ENCODE measurements around the gene LSAMP. TPM values are rescaled to one million over a fixed set of nuclear protein-coding genes. Genes with fewer than 3 reads are reported as not detected.

Gene LSAMP
- total RNA-seq, 1 donor from 2014 or later: 1.1 TPM

DNA sequence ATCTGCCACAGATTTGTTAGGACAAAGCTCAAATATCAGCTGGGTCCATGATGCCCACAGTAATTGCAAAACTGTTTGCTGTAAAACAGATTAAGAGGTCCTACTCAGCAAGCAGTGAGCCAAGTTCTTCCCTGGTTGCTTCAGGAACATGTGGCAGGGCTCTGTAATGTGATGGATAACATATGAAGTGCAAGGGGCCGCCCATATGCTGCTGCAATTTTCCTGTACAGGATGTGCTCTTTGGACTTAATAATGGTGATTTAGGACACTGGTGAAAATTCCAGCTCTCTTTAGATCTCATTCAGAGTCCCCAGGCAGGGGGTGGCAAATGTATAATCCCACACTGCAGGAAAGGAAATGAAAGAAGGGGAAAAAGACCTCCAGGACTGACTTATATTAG is 289.4 kb downstream of the LSAMP start:
- no peak overlapping the region for H3K4me3 Mint-ChIP-seq (ENCODE audit: unreplicated experiment)
- H3K4me1 Mint-ChIP-seq (ENCODE audit: low read depth): no peaks in the 10 kb centered on the region
- no peak for DNase-seq (ENCODE audit: low spot score)
- peaks cover 5% of the 10 kb centered on the region for H3K9me3 Mint-ChIP-seq (ENCODE audit: low read depth)
- H3K36me3 Mint-ChIP-seq (ENCODE audit: low read depth): no peaks in the 10 kb centered on the region
- TF ChIP-seq, protein P1, sequence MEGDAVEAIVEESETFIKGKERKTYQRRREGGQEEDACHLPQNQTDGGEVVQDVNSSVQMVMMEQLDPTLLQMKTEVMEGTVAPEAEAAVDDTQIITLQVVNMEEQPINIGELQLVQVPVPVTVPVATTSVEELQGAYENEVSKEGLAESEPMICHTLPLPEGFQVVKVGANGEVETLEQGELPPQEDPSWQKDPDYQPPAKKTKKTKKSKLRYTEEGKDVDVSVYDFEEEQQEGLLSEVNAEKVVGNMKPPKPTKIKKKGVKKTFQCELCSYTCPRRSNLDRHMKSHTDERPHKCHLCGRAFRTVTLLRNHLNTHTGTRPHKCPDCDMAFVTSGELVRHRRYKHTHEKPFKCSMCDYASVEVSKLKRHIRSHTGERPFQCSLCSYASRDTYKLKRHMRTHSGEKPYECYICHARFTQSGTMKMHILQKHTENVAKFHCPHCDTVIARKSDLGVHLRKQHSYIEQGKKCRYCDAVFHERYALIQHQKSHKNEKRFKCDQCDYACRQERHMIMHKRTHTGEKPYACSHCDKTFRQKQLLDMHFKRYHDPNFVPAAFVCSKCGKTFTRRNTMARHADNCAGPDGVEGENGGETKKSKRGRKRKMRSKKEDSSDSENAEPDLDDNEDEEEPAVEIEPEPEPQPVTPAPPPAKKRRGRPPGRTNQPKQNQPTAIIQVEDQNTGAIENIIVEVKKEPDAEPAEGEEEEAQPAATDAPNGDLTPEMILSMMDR (IDR thresholded peaks at IDR 0.05): no peak
- no peaks in the 10 kb centered on the region for H3K27me3 Mint-ChIP-seq (ENCODE audit: low read depth)
- no peak overlapping the region for H3K27ac Mint-ChIP-seq (ENCODE audit: unreplicated experiment)

DNA sequence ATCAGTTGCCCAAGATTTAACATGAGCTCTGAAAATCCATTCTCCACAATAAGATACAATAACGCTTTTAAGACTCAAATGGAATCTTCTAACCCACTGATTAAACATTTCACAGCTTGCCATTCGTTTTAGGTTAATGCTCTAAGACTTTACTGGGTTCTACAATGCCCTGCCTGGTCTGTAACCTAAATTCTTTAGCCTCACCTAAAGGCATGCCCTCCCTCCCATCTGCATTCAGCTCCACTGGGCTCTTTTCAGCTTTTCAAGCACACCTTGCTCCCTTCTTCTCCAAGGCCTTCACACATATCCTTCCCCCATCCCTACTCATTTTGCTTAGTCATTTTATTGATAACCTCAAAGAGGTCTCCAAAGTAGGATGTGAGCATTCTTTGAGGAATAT is 290.9 kb downstream of the LSAMP start:
- Mint-ChIP-seq H3K36me3 (ENCODE audit: low read depth) (no peaks in the 10 kb centered on the region), H3K27ac (ENCODE audit: unreplicated experiment) (no peak overlapping the region), H3K27me3 (ENCODE audit: low read depth) (no peaks in the 10 kb centered on the region), H3K4me1 (ENCODE audit: low read depth) (peaks cover 2% of the 10 kb centered on the region), H3K9me3 (ENCODE audit: low read depth) (peaks cover under 1% of the 10 kb centered on the region), H3K4me3 (ENCODE audit: unreplicated experiment) (no peak overlapping the region)
- no peak for DNase-seq (ENCODE audit: low spot score)
- TF ChIP-seq, protein P1 (IDR thresholded peaks at IDR 0.05): no peak

DNA sequence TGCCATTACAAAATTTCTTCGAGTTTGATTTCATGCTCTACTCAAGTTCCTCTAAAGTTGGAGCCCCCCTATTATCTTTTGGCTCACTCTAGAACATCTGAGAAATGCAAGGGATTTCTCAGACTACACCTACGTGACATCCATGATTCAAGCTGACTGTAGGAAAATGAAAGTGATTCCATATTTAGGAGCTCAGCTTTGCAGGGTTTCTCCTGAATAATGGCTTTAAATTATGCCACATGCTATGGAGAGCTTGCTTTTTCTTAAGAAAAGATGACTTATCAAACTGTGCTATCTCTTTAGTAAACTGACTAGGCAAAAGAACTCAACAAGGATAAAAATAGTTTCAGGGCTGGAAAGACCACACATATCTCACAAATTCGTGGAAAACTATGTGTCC is 292.1 kb downstream of the LSAMP start:
- TF ChIP-seq, protein P1 (IDR thresholded peaks at IDR 0.05): no peak
- Mint-ChIP-seq H3K9me3 (ENCODE audit: low read depth) (no peaks in the 10 kb centered on the region), H3K27me3 (ENCODE audit: low read depth) (no peaks in the 10 kb centered on the region), H3K27ac (ENCODE audit: unreplicated experiment) (no peak overlapping the region), H3K36me3 (ENCODE audit: low read depth) (no peaks in the 10 kb centered on the region), H3K4me3 (ENCODE audit: unreplicated experiment) (no peak overlapping the region), H3K4me1 (ENCODE audit: low read depth) (peaks cover 8% of the 10 kb centered on the region)
- DNase-seq (ENCODE audit: low spot score): no peak

DNA sequence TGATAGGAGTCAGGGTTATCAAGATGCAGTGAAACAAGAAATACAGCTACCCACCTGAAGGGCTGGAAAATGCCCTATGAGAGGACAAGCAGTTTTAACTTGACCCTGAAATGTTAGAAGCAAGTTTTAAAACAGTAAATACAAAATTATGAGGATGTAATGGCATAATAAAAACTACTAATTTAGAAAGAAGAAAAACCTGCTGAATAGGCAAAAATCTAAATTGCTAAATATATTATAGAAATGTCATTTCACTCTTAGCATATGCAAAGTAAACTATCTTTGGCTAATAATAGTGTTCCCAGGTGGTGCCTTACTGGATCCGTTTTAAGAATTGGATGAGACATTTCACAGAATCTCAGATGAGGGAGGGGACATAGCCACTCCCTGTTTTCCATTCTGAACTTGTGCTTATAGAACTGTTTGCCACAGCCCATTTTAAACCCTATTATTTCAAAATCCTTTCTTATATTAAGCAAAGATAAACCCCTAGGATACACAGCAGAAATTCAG is 294.6 kb downstream of the LSAMP start:
- Mint-ChIP-seq H3K4me1 (ENCODE audit: low read depth) (peaks cover 8% of the 10 kb centered on the region), H3K4me3 (ENCODE audit: unreplicated experiment) (no peak overlapping the region), H3K27ac (ENCODE audit: unreplicated experiment) (no peak overlapping the region), H3K9me3 (ENCODE audit: low read depth) (peaks cover 10% of the 10 kb centered on the region), H3K36me3 (ENCODE audit: low read depth) (peaks cover 2% of the 10 kb centered on the region), H3K27me3 (ENCODE audit: low read depth) (no peaks in the 10 kb centered on the region)
- TF ChIP-seq, protein P1 (IDR thresholded peaks at IDR 0.05): no peak
- no peak for DNase-seq (ENCODE audit: low spot score)

DNA sequence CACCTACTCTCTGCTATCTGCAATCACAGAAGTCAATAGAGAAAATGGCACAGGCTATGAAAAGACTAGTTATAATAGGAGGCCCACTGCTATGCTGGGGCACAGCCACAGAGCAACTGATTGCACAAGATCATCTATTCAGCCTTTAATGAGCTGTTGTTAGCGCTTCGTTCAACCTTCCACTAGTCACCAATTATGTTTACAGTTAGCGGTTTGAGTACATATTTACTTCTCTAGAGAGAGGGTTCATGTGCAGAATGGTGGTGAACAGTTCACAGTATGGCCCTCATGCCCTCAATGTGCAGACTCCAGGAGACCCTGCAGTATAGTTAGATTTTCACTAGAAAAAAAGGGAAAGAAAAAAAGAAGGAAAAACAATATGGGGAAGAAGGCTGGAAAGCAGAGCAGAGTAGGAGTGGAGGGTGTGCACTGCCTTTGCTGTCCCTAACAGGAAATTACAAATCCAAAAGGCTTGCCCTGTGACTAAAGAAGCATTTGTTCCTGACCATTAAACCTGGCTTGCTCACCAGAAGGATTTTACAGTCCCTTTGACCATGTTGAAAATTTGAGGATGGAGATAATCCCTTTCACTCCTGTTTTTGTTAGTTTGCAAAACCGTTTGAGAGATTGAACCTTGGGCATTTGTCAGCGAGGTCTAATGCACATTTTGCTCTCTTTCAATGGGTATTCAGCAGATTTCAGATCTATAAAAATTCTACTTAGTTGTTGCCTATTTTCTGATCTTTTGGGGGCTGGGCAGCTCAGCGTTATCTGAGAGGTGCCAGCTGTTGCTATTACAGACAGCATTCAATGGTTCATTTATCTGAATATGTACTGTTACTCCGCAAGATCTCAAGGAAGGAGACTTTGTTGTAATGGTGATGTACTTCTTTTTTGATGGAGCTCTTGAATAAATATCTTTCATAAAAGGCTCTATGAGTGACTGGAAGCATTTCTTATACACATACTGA is 296.1 kb downstream of the LSAMP start:
- Mint-ChIP-seq H3K27ac (ENCODE audit: unreplicated experiment) (no peak overlapping the region), H3K4me3 (ENCODE audit: unreplicated experiment) (no peak overlapping the region), H3K9me3 (ENCODE audit: low read depth) (peaks cover 14% of the 10 kb centered on the region), H3K36me3 (ENCODE audit: low read depth) (peaks cover 5% of the 10 kb centered on the region), H3K27me3 (ENCODE audit: low read depth) (no peaks in the 10 kb centered on the region), H3K4me1 (ENCODE audit: low read depth) (peaks cover 8% of the 10 kb centered on the region)
- DNase-seq (ENCODE audit: low spot score): no peak
- TF ChIP-seq, protein P1 (IDR thresholded peaks at IDR 0.05): no peak
